Measurements from ENCODE around the gene RCSD1. TPM values are rescaled to one million over a fixed set of nuclear protein-coding genes. Genes with fewer than 3 reads are reported as not detected.
"Not testable (repeated sequence)": the region's sequence is repeated elsewhere in the genome, so short reads cannot be mapped to it uniquely, and the experiment has no call there.

Gene RCSD1
- total RNA-seq, 1 donor from 2014 or later, result 45.9 TPM

DNA sequence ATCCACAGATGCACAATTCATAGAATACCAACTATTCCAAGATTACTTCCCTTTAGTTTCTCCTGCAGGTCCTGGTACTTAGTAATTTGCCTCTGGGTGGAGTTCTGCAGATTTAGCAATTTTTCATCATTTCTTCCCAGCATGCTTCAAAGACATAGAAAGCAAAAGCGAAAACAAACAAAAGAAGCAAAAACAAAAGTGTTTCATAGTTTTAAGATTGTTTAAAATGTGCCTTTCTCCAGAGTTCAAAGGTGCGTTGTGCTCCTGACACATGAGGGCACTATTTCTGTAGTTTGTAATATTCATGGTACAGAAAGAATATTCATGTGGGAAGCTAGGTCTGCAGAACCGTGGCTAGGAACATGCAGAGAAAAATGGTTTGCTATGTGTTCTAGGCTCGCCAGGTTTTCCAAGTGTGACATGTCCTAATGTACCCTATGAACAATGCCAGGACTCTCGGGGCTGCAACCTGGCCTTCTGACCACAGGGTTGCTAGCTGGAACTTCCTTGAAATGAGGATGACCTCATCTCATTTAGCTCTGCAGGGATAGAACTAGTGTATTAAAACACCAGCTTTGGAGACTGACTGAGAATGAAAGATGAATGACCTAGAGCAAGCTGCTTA lies 30.0 kb upstream of the RCSD1 start:
- H3K36me3 ChIP-seq (ENCODE audit: control insufficient read depth in 3 of 3, insufficient read depth in 3 of 3, low read length in 3 of 3), result no peaks in the 10 kb centered on the region
- peak overlapping the region in 1 of 3 donors; percentile 42 for H3K9ac ChIP-seq (ENCODE audit: low read depth in 1 of 3, low read length in 3 of 3)
- H3K27me3 ChIP-seq (ENCODE audit: control insufficient read depth in 3 of 3, insufficient read depth in 3 of 3, low read length in 3 of 3), result no peaks in the 10 kb centered on the region
- H3K4me1 ChIP-seq (ENCODE audit: control insufficient read depth in 3 of 3, insufficient read depth in 3 of 3, low read length in 3 of 3), result peaks cover 22 to 28% (median 25%) of the 10 kb centered on the region in 3 donors
- H3K9me3 ChIP-seq (ENCODE audit: control insufficient read depth in 3 of 3, low read length in 3 of 3), result no peaks in the 10 kb centered on the region
- peak overlapping the region; percentile 73 for H3K27ac ChIP-seq (ENCODE audit: low read depth, low read length)
- H3K4me3 ChIP-seq (ENCODE audit: low read length in 3 of 3), result peak overlapping the region in 1 of 3 donors; percentile 25

DNA sequence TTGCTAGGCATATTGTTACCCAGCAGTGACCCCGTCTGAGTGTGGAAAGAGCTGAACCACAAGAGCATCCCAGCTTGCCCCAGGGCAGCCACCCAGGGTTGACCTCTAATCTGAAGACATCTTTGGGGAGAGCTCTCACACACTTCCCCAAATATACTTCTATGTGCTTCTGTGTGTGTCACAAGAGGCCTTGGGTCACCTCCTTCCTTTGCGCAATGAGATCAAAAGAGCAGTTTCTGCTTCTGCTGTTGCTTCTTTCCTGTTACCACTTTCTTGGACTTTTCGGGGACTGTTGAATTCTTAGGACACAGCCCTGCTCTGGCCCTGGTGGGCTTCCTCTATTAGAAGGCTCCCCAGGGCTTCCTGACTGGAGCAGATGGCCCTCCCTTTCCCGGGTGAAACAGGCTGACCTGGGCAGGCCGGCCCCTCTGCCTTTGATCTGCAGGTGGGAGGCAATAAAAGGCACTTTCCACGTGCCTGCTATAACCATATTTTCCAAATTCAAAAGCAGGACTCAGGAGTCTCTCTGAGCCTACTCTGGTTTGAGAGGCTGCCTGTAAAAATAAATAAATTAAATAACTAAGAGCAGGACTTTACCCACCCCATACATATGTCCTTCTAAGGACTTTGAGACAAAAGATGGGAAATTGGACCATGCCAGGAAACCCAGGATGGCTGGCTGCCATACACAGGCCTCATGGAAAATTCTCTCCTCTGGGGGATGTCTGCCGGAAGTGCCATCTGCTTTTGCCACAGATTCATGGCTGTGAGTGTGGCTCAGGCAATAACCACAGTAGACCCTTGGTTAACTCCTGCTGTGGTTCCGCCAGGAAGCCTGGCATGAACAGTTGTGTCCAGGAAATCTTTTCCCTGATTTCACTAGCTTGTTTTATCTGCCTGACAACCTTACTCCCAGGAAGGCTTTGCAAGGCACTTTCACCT lies 28.3 kb upstream of the RCSD1 start:
- peaks cover 22 to 28% (median 25%) of the 10 kb centered on the region in 3 donors for H3K4me1 ChIP-seq (ENCODE audit: control insufficient read depth in 3 of 3, insufficient read depth in 3 of 3, low read length in 3 of 3)

DNA sequence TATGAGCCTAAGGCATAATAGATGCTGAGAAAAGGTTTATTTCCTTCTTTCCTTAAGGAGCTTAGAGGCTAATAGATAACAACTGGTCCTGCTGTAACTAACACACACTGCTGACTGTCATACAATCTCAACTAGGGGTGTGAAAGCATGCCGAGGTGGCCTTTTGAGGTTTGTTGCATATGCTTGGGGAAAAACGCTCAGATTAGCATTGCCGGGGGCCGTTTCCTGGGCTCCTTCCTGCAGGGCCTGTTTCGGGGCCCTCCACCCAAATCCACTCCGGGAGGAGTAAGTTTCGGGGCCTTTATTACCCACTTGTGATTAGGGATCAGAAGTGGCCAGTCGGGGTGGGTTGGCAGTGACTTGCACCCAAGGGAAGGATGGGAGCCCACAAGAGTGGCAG lies 27.2 kb upstream of the RCSD1 start:
- H3K9ac ChIP-seq (ENCODE audit: low read depth in 1 of 3, low read length in 3 of 3), result no peak overlapping the region
- H3K4me3 ChIP-seq (ENCODE audit: low read length in 3 of 3), result no peak overlapping the region
- H3K27ac ChIP-seq (ENCODE audit: low read depth, low read length), result no peak overlapping the region
- no peaks in the 10 kb centered on the region for H3K27me3 ChIP-seq (ENCODE audit: control insufficient read depth in 3 of 3, insufficient read depth in 3 of 3, low read length in 3 of 3)
- peaks cover 22 to 28% (median 25%) of the 10 kb centered on the region in 3 donors for H3K4me1 ChIP-seq (ENCODE audit: control insufficient read depth in 3 of 3, insufficient read depth in 3 of 3, low read length in 3 of 3)
- H3K9me3 ChIP-seq (ENCODE audit: control insufficient read depth in 3 of 3, low read length in 3 of 3), result no peaks in the 10 kb centered on the region
- no peaks in the 10 kb centered on the region for H3K36me3 ChIP-seq (ENCODE audit: control insufficient read depth in 3 of 3, insufficient read depth in 3 of 3, low read length in 3 of 3)

More for the DNA sequence above, 28.3 kb upstream of the RCSD1 start:
- no peaks in the 10 kb centered on the region for H3K27me3 ChIP-seq (ENCODE audit: control insufficient read depth in 3 of 3, insufficient read depth in 3 of 3, low read length in 3 of 3)
- H3K4me3 ChIP-seq (ENCODE audit: low read length in 3 of 3), result no peak overlapping the region
- H3K27ac ChIP-seq (ENCODE audit: low read depth, low read length), result peak overlapping the region; percentile 73
- no peaks in the 10 kb centered on the region for H3K36me3 ChIP-seq (ENCODE audit: control insufficient read depth in 3 of 3, insufficient read depth in 3 of 3, low read length in 3 of 3)
- H3K9ac ChIP-seq (ENCODE audit: low read depth in 1 of 3, low read length in 3 of 3), result peak overlapping the region; percentile 45 to 59 (median 47)
- no peaks in the 10 kb centered on the region for H3K9me3 ChIP-seq (ENCODE audit: control insufficient read depth in 3 of 3, low read length in 3 of 3)

DNA sequence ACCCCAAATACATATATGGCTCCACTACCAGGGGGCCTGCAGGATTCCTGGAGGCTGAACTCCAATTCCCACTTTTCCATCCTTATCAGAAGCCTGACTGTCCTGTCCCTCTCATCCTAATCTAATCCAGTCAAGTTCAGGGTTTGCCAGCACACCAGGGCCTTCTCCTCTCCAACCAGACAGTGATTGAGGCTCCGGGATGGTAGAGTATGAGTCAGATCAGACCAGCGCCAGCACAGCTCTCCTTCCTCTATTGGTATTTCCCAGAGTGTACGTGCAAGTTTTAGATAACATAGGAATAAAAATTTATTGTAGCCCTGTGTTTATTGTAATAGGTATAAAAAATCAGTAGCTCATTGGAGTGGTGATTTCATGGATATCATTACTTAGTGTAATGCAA lies 24.5 kb upstream of the RCSD1 start:
- no peaks in the 10 kb centered on the region for H3K9me3 ChIP-seq (ENCODE audit: control insufficient read depth in 3 of 3, low read length in 3 of 3)
- no peaks in the 10 kb centered on the region for H3K27me3 ChIP-seq (ENCODE audit: control insufficient read depth in 3 of 3, insufficient read depth in 3 of 3, low read length in 3 of 3)
- H3K27ac ChIP-seq (ENCODE audit: low read depth, low read length), result no peak overlapping the region
- H3K9ac ChIP-seq (ENCODE audit: low read depth in 1 of 3, low read length in 3 of 3), result no peak overlapping the region
- peaks cover 16 to 23% (median 17%) of the 10 kb centered on the region in 3 donors for H3K4me1 ChIP-seq (ENCODE audit: control insufficient read depth in 3 of 3, insufficient read depth in 3 of 3, low read length in 3 of 3)
- no peaks in the 10 kb centered on the region for H3K36me3 ChIP-seq (ENCODE audit: control insufficient read depth in 3 of 3, insufficient read depth in 3 of 3, low read length in 3 of 3)
- no peak overlapping the region for H3K4me3 ChIP-seq (ENCODE audit: low read length in 3 of 3)

- Histone ChIP-seq H3K4me1 (ENCODE audit: control insufficient read depth in 3 of 3, insufficient read depth in 3 of 3, low read length in 3 of 3) (peaks cover under 1 to 6% (median 2%) of the 10 kb centered on the region in 3 donors), H3K27me3 (ENCODE audit: control insufficient read depth in 3 of 3, insufficient read depth in 3 of 3, low read length in 3 of 3) (no peaks in the 10 kb centered on the region), H3K9me3 (ENCODE audit: control insufficient read depth in 3 of 3, low read length in 3 of 3) (no peaks in the 10 kb centered on the region), H3K27ac (ENCODE audit: low read depth, low read length) (no peak overlapping the region), H3K9ac (ENCODE audit: low read depth in 1 of 3, low read length in 3 of 3) (no peak overlapping the region), H3K36me3 (ENCODE audit: control insufficient read depth in 3 of 3, insufficient read depth in 3 of 3, low read length in 3 of 3) (no peaks in the 10 kb centered on the region), H3K4me3 (ENCODE audit: low read length in 3 of 3) (no peak overlapping the region)
Observed at GRCh38 chr1:167611983-167612382, 18.0 kb upstream of the RCSD1 start.

DNA sequence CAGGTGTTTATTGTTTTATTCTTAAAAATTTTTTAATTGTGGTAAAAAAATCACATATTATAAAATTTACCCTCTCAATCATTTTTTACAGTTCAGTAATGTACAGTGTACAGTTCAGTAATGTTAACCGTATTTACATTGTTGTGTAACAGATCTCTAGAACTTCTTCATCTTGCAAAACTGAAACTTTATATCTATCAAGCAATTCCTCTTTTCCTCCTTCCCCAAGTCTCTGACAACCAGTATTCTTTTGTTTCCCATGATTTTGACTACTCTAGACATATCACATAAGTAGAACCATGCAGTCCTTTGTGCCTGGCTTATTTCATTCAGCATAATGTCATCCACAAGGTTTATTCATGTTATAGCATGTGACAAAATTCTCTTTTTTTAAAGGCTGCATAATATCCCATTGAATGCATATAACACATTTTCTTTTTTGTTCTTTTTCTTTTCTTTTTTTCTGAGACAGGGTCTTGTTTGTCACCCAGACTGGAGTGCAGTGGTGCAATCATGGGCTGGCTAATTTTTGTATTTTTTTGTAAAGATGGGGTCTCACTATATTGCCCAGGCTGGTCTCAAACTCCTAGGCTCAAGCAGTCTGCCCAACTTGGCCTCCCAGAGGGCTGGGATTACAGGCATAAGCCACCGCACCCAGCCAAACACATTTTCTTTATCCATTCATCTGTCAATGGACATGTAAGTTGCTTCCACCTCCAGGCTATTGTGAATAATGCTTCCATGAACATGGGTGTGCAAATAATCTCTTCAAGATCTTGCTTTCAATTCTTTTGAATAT lies 17.2 kb upstream of the RCSD1 start:
- Histone ChIP-seq H3K36me3 (ENCODE audit: control insufficient read depth in 3 of 3, insufficient read depth in 3 of 3, low read length in 3 of 3) (no peaks in the 10 kb centered on the region), H3K9me3 (ENCODE audit: control insufficient read depth in 3 of 3, low read length in 3 of 3) (no peaks in the 10 kb centered on the region), H3K27me3 (ENCODE audit: control insufficient read depth in 3 of 3, insufficient read depth in 3 of 3, low read length in 3 of 3) (no peaks in the 10 kb centered on the region), H3K27ac (ENCODE audit: low read depth, low read length) (no peak overlapping the region), H3K9ac (ENCODE audit: low read depth in 1 of 3, low read length in 3 of 3) (no peak overlapping the region), H3K4me1 (ENCODE audit: control insufficient read depth in 3 of 3, insufficient read depth in 3 of 3, low read length in 3 of 3) (peaks cover 6 to 12% (median 6%) of the 10 kb centered on the region in 3 donors), H3K4me3 (ENCODE audit: low read length in 3 of 3) (no peak overlapping the region)

DNA sequence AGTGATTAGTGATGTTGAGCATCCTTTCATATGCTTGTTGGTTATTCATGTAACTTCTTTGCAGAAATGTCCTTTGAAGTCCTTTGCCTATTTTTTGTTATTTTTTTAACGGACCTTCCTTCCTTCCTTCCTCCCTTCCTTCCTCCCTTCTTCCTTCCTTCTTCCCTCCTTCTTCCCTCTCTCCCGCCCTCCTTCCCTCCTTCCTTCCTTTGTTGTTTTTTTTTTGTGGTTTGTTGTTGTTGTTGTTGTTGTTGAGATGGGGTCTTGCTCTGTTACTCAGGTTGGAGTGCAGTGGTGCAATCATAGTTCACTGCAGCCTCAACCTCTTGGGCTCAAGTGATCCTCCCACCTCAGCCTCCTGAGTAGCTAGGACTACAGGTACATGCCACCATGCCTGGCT lies 16.0 kb upstream of the RCSD1 start:
- H3K36me3 ChIP-seq (ENCODE audit: control insufficient read depth in 3 of 3, insufficient read depth in 3 of 3, low read length in 3 of 3); H3K27me3 ChIP-seq (ENCODE audit: control insufficient read depth in 3 of 3, insufficient read depth in 3 of 3, low read length in 3 of 3); H3K9ac ChIP-seq (ENCODE audit: low read depth in 1 of 3, low read length in 3 of 3); H3K27ac ChIP-seq (ENCODE audit: low read depth, low read length); H3K4me3 ChIP-seq (ENCODE audit: low read length in 3 of 3); H3K9me3 ChIP-seq (ENCODE audit: control insufficient read depth in 3 of 3, low read length in 3 of 3): not testable (repeated sequence)
- peaks cover 6 to 12% (median 6%) of the 10 kb centered on the region in 3 donors for H3K4me1 ChIP-seq (ENCODE audit: control insufficient read depth in 3 of 3, insufficient read depth in 3 of 3, low read length in 3 of 3)

- H3K9ac ChIP-seq (ENCODE audit: low read depth in 1 of 3, low read length in 3 of 3), result no peak overlapping the region
- H3K36me3 ChIP-seq (ENCODE audit: control insufficient read depth in 3 of 3, insufficient read depth in 3 of 3, low read length in 3 of 3), result no peaks in the 10 kb centered on the region
- no peaks in the 10 kb centered on the region for H3K9me3 ChIP-seq (ENCODE audit: control insufficient read depth in 3 of 3, low read length in 3 of 3)
- H3K4me3 ChIP-seq (ENCODE audit: low read length in 3 of 3), result no peak overlapping the region
- no peaks in the 10 kb centered on the region for H3K27me3 ChIP-seq (ENCODE audit: control insufficient read depth in 3 of 3, insufficient read depth in 3 of 3, low read length in 3 of 3)
- peaks cover 6 to 12% (median 6%) of the 10 kb centered on the region in 3 donors for H3K4me1 ChIP-seq (ENCODE audit: control insufficient read depth in 3 of 3, insufficient read depth in 3 of 3, low read length in 3 of 3)
- no peak overlapping the region for H3K27ac ChIP-seq (ENCODE audit: low read depth, low read length)
Observed at GRCh38 chr1:167614851-167615250, 15.2 kb upstream of the RCSD1 start.

DNA sequence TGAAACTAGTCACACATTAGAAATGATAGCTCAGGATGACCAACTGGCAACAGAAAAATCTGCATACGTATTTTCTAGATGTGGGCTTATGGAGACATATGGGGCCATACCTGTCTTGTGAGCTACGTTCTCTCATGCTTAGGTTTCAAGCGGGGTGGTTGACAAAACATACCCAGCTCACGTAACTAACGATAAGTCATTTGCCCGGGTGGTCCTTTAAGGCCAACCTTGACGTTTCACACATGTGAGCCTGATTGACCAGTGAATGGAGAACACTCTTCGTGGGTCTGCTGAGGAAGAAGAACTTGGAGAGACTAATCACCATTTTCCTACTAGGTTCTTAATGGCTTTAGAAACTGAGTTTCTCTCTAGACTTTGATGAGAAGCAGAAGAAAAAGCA lies 13.5 kb upstream of the RCSD1 start:
- no peak overlapping the region for H3K9ac ChIP-seq (ENCODE audit: low read depth in 1 of 3, low read length in 3 of 3)
- H3K4me3 ChIP-seq (ENCODE audit: low read length in 3 of 3), result no peak overlapping the region
- H3K9me3 ChIP-seq (ENCODE audit: control insufficient read depth in 3 of 3, low read length in 3 of 3), result no peaks in the 10 kb centered on the region
- peaks cover 6 to 12% (median 6%) of the 10 kb centered on the region in 3 donors for H3K4me1 ChIP-seq (ENCODE audit: control insufficient read depth in 3 of 3, insufficient read depth in 3 of 3, low read length in 3 of 3)
- H3K27ac ChIP-seq (ENCODE audit: low read depth, low read length), result peak overlapping the region; percentile 37
- H3K27me3 ChIP-seq (ENCODE audit: control insufficient read depth in 3 of 3, insufficient read depth in 3 of 3, low read length in 3 of 3), result no peaks in the 10 kb centered on the region
- H3K36me3 ChIP-seq (ENCODE audit: control insufficient read depth in 3 of 3, insufficient read depth in 3 of 3, low read length in 3 of 3), result no peaks in the 10 kb centered on the region

Measured in skeletal muscle tissue (tissue), 4 donors.